HUES6 (cell line): Measurements from ENCODE around the gene OTX2.
A peak's percentile ranks its signal among the peaks of the same experiment; 100 is the strongest.

Experiments used
- H3K27ac ChIP-seq: 2 replicates; pipeline ENCODE4 v1.7.0; 2013; ENCODE audit warnings: low read depth, mild to moderate bottlenecking, low read length, inconsistent platforms
- H3K27me3 ChIP-seq: 2 replicates; pipeline ENCODE4 v1.6.1; 2013; ENCODE audit warnings: low read length; ENCODE audit not compliant: control insufficient read depth, insufficient read depth
- H3K36me3 ChIP-seq: 2 replicates; pipeline ENCODE4 v1.6.1; 2013; ENCODE audit warnings: low read length; ENCODE audit not compliant: control insufficient read depth, insufficient read depth
- H3K4me1 ChIP-seq: 2 replicates; pipeline ENCODE4 v1.6.1; 2013; ENCODE audit warnings: low read length; ENCODE audit not compliant: control insufficient read depth, insufficient read depth
- H3K4me3 ChIP-seq: 2 replicates; pipeline ENCODE4 v1.5.1; 2013; ENCODE audit warnings: low read depth, low read length
- H3K9ac ChIP-seq: one replicate; pipeline ENCODE4 v1.6.1; 2013; ENCODE audit warnings: mild to moderate bottlenecking, low read length
- H3K9me3 ChIP-seq: 2 replicates; pipeline ENCODE4 v1.6.1; 2013; ENCODE audit warnings: low read depth, low read length; ENCODE audit not compliant: control insufficient read depth, insufficient read depth

The OTX2 gene

DNA sequence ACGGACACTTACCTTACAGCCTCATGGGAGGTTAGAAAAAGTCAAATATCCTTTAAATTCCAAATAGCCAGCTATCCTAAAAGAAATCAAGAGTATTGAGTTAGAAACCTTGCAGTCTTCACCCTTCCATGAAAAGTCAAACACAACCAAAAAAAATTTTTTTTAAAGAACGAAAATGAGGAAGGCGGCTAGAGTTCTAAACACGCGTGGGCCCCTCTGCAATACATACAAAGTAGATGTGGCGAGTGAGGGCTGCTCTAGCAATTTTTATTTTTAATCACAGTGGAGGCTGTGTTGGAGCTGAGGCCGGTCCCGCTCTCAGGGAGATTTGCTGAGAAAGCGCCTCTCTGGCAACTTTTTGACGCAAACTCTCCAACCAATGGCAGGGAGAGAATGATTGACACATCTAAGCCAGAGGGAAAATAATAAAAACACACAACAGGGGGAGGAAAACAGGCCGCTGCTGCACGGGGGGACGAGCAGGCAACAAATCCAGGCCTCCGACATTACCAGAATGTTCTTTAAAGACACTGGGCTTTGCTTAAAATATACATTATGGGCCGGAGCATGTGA lies at the start of gene OTX2:
TSS of gene OTX2 (minus strand) at position 333 of the 573 bp plus-strand sequence. CDS start 5,023 bp downstream, outside the sequence.
- Histone ChIP-seq H3K4me3 (peak within 1 kb of the TSS; percentile 69), H3K36me3 (no peaks in the 10 kb centered on the region), H3K27me3 (peaks cover 89% of the 10 kb centered on the region)

DNA sequence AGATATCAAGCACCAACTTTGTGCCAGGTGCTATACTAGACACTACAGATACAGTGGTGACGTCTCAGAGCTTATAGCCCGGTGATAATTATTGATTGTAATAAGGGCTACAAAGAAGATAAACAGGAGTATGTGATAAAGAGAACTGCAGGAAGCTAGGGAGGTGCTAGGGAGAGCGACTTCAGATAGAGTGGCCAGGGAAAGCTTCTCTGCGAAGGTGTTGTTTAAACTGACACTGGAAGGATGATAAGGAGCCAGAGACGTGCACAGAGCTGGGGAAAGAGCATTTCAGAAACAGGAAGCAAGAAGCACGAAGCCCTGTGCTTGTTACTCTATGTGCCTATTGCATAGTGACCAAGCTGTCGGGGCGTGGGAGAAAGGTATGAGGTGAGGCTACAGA lies 48.1 kb upstream of the OTX2 start:
- H3K36me3 ChIP-seq = no peaks in the 10 kb centered on the region
- no peak overlapping the region for H3K9ac ChIP-seq
- no peak overlapping the region for H3K27ac ChIP-seq
- H3K4me3 ChIP-seq = no peak overlapping the region
- H3K4me1 ChIP-seq = peaks cover 32% of the 10 kb centered on the region
- peaks cover 83% of the 10 kb centered on the region for H3K27me3 ChIP-seq
- no peaks in the 10 kb centered on the region for H3K9me3 ChIP-seq

More for the DNA sequence above, at the start of gene OTX2:
- Histone ChIP-seq H3K9me3 (no peaks in the 10 kb centered on the region), H3K9ac (peak within 1 kb of the TSS; percentile 64), H3K4me1 (peaks cover 61% of the 10 kb centered on the region), H3K27ac (no peak within 1 kb of the TSS)

GRCh38 chr14:56857216-56857615 lies 46.9 kb upstream of the OTX2 start:
- Histone ChIP-seq H3K4me1 (peaks cover 32% of the 10 kb centered on the region), H3K4me3 (no peak overlapping the region), H3K9ac (no peak overlapping the region), H3K9me3 (no peaks in the 10 kb centered on the region), H3K36me3 (no peaks in the 10 kb centered on the region), H3K27ac (no peak overlapping the region), H3K27me3 (peaks cover 85% of the 10 kb centered on the region)

DNA sequence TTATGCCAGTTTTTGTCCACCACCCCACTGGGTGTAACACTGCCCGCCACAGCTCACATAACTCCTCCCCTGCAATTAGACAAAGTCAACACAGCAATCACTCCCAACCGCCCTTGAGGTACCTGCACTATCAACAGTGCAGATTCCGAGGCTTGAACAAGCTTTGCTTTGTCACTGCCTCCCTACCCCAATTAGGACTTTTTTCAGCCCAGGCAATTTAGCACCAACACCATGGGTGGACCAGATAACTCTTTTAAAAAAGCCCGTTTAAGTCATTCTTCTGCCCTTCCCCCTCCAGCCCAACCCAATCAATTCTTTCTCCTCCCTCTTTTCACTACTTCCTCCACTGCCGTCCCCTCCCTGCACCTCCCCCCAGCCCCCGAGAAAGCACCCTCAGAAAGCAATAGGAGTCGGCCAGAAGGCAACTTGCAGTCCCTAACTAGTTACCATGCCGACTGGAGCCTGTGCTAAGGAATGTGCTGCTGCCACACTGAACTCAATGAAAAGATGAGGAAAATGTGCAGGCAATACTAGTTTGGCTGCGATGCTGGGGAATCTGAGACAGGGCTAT lies 45.7 kb upstream of the OTX2 start:
- peaks cover 89% of the 10 kb centered on the region for H3K27me3 ChIP-seq
- no peak overlapping the region for H3K27ac ChIP-seq
- peak overlapping the region; percentile 37 for H3K4me3 ChIP-seq
- no peaks in the 10 kb centered on the region for H3K9me3 ChIP-seq
- peaks cover 32% of the 10 kb centered on the region for H3K4me1 ChIP-seq
- no peaks in the 10 kb centered on the region for H3K36me3 ChIP-seq
- H3K9ac ChIP-seq = no peak overlapping the region

DNA sequence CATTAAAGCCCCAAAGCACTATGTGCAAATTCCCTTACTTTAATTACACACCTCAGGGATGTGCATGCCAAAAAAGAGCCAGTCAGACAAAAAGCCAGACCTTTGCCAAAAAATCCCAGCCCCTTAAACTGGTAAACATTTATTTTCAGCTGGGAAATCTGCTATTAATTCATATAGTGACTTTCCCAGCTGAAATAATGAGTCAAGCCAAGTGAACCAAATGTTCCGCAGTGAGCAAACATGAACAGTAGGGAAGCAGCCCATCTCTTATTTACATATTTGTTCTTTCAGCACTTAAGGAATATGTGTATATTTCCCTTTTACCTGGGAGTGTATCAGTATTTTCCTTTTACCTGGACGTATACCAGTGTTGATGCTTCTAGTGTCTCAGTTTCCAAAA lies 44.0 kb upstream of the OTX2 start:
- no peak overlapping the region for H3K4me3 ChIP-seq
- H3K27me3 ChIP-seq = peaks cover 91% of the 10 kb centered on the region
- H3K27ac ChIP-seq = no peak overlapping the region
- no peaks in the 10 kb centered on the region for H3K9me3 ChIP-seq
- H3K9ac ChIP-seq = no peak overlapping the region
- H3K4me1 ChIP-seq = peaks cover 35% of the 10 kb centered on the region
- H3K36me3 ChIP-seq = no peaks in the 10 kb centered on the region

GRCh38 chr14:56846970-56847930 lies 37.0 kb upstream of the OTX2 start:
- H3K36me3 ChIP-seq = no peaks in the 10 kb centered on the region
- peaks cover 54% of the 10 kb centered on the region for H3K4me1 ChIP-seq
- H3K4me3 ChIP-seq = peak overlapping the region; percentile 42
- no peak overlapping the region for H3K9ac ChIP-seq
- peaks cover 94% of the 10 kb centered on the region for H3K27me3 ChIP-seq
- H3K27ac ChIP-seq = peak overlapping the region; percentile 44; the same call in 1 of the 2 replicates
- H3K9me3 ChIP-seq = no peaks in the 10 kb centered on the region

DNA sequence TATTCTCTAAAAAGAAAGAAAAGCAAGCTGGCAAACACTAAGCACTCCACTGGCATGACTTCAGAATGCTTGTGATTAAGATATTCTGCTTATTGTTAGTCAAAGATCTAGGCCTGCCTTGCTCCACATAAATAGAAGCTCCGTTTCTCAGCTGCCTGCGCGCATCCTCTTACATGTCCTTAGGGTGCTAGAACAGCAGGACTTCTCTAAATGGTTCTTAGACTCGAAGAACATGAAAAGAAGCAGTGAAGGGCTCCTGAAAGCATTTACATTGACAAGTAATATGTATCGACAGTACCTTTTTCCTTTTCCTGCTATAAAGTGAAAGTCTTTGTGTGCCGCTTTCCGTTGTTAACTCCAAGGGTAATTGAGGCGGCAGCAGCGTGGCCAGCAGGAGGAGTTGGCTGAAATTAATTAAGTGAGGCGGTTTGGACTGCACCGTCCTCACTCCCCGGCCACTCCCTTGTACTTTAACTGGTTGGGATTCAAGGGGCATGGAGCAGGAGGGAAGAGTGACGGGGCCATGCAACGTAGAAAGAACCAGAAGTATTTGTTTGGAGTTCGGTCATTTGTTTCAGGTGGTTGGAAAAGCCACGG lies 34.2 kb upstream of the OTX2 start:
- H3K27ac ChIP-seq = no peak overlapping the region
- H3K36me3 ChIP-seq = no peaks in the 10 kb centered on the region
- peaks cover 91% of the 10 kb centered on the region for H3K27me3 ChIP-seq
- H3K9me3 ChIP-seq = no peaks in the 10 kb centered on the region
- H3K4me3 ChIP-seq = peak overlapping the region; percentile 28
- peaks cover 53% of the 10 kb centered on the region for H3K4me1 ChIP-seq
- no peak overlapping the region for H3K9ac ChIP-seq

- Histone ChIP-seq H3K4me3 (no peak overlapping the region), H3K27me3 (peaks cover 64% of the 10 kb centered on the region), H3K27ac (no peak overlapping the region), H3K4me1 (peaks cover 28% of the 10 kb centered on the region), H3K9ac (no peak overlapping the region), H3K36me3 (no peaks in the 10 kb centered on the region), H3K9me3 (no peaks in the 10 kb centered on the region)
Measured at GRCh38 chr14:56841611-56842010, 31.3 kb upstream of the OTX2 start.

- no peak overlapping the region for H3K4me3 ChIP-seq
- H3K9me3 ChIP-seq = no peaks in the 10 kb centered on the region
- H3K4me1 ChIP-seq = peaks cover 14% of the 10 kb centered on the region
- H3K36me3 ChIP-seq = no peaks in the 10 kb centered on the region
- no peak overlapping the region for H3K9ac ChIP-seq
- no peak overlapping the region for H3K27ac ChIP-seq
- H3K27me3 ChIP-seq = peaks cover 51% of the 10 kb centered on the region
Measured at GRCh38 chr14:56840221-56840620, 29.9 kb upstream of the OTX2 start.

GRCh38 chr14:56829151-56829550 lies 18.9 kb upstream of the OTX2 start:
- Histone ChIP-seq H3K4me3 (no peak overlapping the region), H3K27ac (no peak overlapping the region), H3K36me3 (no peaks in the 10 kb centered on the region), H3K4me1 (no peaks in the 10 kb centered on the region), H3K9me3 (no peaks in the 10 kb centered on the region), H3K9ac (no peak overlapping the region), H3K27me3 (peaks cover 24% of the 10 kb centered on the region)
